Cortex of kidney (tissue), 1 donor: ENCODE data around the gene CACNA1G.

Source experiments
- DNase-seq: peaks from one replicate; lab custom pipeline; 2025; lab: John Stamatoyannopoulos, UW

The CACNA1G gene

GRCh38 chr17:50613007-50613992 lies 52.8 kb downstream of the CACNA1G start:
- DNase-seq, result no peak

- no peak for DNase-seq
Observed at GRCh38 chr17:50614471-50615051, 54.0 kb downstream of the CACNA1G start.

- DNase-seq, result no peak
Observed at GRCh38 chr17:50615828-50616227, 55.3 kb downstream of the CACNA1G start.

- no peak for DNase-seq
Observed at GRCh38 chr17:50618300-50618699, 57.8 kb downstream of the CACNA1G start.

GRCh38 chr17:50618941-50619340 lies 58.4 kb downstream of the CACNA1G start:
- DNase-seq, result no peak

- DNase-seq, result no peak
Observed at GRCh38 chr17:50619489-50619888, 59.0 kb downstream of the CACNA1G start.

- no peak for DNase-seq
Observed at GRCh38 chr17:50620237-50620636, 59.7 kb downstream of the CACNA1G start.

GRCh38 chr17:50620858-50621257 lies 60.3 kb downstream of the CACNA1G start:
- DNase-seq, result no peak

GRCh38 chr17:50621574-50622031 lies 61.1 kb downstream of the CACNA1G start:
- DNase-seq, result no peak

- DNase-seq, result no peak
Observed at GRCh38 chr17:50624321-50624934, 63.9 kb downstream of the CACNA1G start.

GRCh38 chr17:50625032-50625871 lies 64.7 kb downstream of the CACNA1G start:
- no peak for DNase-seq

GRCh38 chr17:50626037-50626574 lies 65.6 kb downstream of the CACNA1G start:
- DNase-seq, result no peak

GRCh38 chr17:50627036-50627781 lies 66.7 kb downstream of the CACNA1G start:
- no peak for DNase-seq

GRCh38 chr17:50627782-50628601 lies 67.5 kb downstream of the CACNA1G start:
- no peak for DNase-seq

- DNase-seq, result no peak
Observed at GRCh38 chr17:50629902-50630301, 69.4 kb downstream of the CACNA1G start.

- DNase-seq, result no peak
Observed at GRCh38 chr17:50630524-50631194, 70.1 kb downstream of the CACNA1G start.

GRCh38 chr17:50631195-50631907 lies 70.8 kb downstream of the CACNA1G start:
- DNase-seq, result no peak

- no peak for DNase-seq
Observed at GRCh38 chr17:50631908-50632571, 71.5 kb downstream of the CACNA1G start.
